HEK293 (cell line): ENCODE measurements around the gene JMJD7.

Experiments
- CTCF ChIP-seq: fragments of 450-650 bp; formaldehyde crosslinking; IDR thresholded peaks from 2 replicates; pipeline ENCODE4 v1.5.1; 2016; ENCODE audit warnings: missing biosample characterization, missing genetic modification characterization
- ZBTB21 ChIP-seq: fragments of 450-650 bp; formaldehyde crosslinking; IDR thresholded peaks from 2 replicates; pipeline ENCODE4 v1.5.1; 2017; ENCODE audit warnings: missing biosample characterization, missing genetic modification characterization
- ZNF274 ChIP-seq, 2 experiments: fragments of 200-500 bp in 1 of 2; fragments of 450-650 bp in 1 of 2; sonication (Bioruptor generic) in 1 of 2; formaldehyde crosslinking in 1 of 2; IDR thresholded peaks; 2 replicates each; pipeline versions ENCODE4 v1.5.1 to v1.6.1; 2014 to 2016; ENCODE audit warnings: borderline replicate concordance in 1 of 2, inconsistent platforms in 1 of 2, low read length in 1 of 2, missing biosample characterization in 1 of 2, missing genetic modification characterization in 1 of 2

GRCh38 chr15:41869770-41870688 is 42.1 kb downstream of the JMJD7 start:
- no peak for TF ChIP-seq CTCF (tag by site-specific recombination)
- TF ChIP-seq ZNF274 (IDR thresholded peaks at IDR 0.05; ENCODE audit: low read length) = no peak
- no peak for TF ChIP-seq ZNF274 (tag by site-specific recombination; IDR thresholded peaks at IDR 0.05; ENCODE audit: borderline replicate concordance)
- no peak for TF ChIP-seq ZBTB21 (tag by site-specific recombination)
